Transverse colon (tissue), 4 donors: ENCODE results near the gene KCNE3. TPM values are rescaled to one million over a fixed set of nuclear protein-coding genes. Genes with fewer than 3 reads are reported as not detected.
A peak's percentile ranks its signal among the peaks of the same experiment; 100 is the strongest.

Source experiments
- DNase-seq: peaks from one replicate; pipeline ENCODE4 v3.0.0-alpha.2; 2019
- H3K27ac ChIP-seq, 4 donors: fragments of 200-600 bp; sonication (generic); 2 replicates each; pipeline ENCODE4 v1.5.1; 2016 to 2018; ENCODE audit warnings: inconsistent platforms in 4 of 4
- H3K27me3 ChIP-seq: fragments of 200-600 bp; sonication (generic); 2 replicates; pipeline ENCODE4 v1.5.1; 2017; ENCODE audit warnings: inconsistent platforms
- H3K36me3 ChIP-seq, 4 donors: fragments of 200-600 bp; sonication (generic); 2 replicates each; pipeline ENCODE4 v1.5.1; 2017 to 2019; ENCODE audit warnings: inconsistent platforms in 4 of 4
- H3K4me1 ChIP-seq, 4 donors: fragments of 200-600 bp; sonication (generic); 2 replicates each; pipeline ENCODE4 v1.5.1; 2017 to 2020; ENCODE audit warnings: inconsistent platforms in 4 of 4
- H3K4me3 ChIP-seq, 4 donors: fragments of 200-600 bp; sonication (generic); 1 replicate in 1 of 4; 2 replicates in 3 of 4; pipeline versions ENCODE4 v1.5.1 to v1.6.1; 2017 to 2019; ENCODE audit warnings: inconsistent platforms in 4 of 4
- H3K9me3 ChIP-seq, 2 donors: fragments of 200-600 bp; sonication (generic); 2 replicates each; pipeline ENCODE4 v1.5.1; 2017 to 2019; ENCODE audit warnings: inconsistent platforms in 2 of 2
- CTCF ChIP-seq, 5 experiments: fragments of 200-600 bp in 3 of 5; fragments of 450-650 bp in 2 of 5; sonication (generic) in 3 of 5; IDR thresholded peaks; 1 replicate in 2 of 5; 2 replicates in 3 of 5; pipeline ENCODE4 v1.5.1; 2016 to 2017; ENCODE audit warnings: antibody characterized with exemption in 5 of 5, inconsistent platforms in 3 of 5, mild to moderate bottlenecking in 2 of 5, moderate library complexity in 1 of 5
- EP300 ChIP-seq: sonication (generic); formaldehyde crosslinking; IDR thresholded peaks from one replicate; pipeline ENCODE4 v1.6.1; 2017; ENCODE audit warnings: antibody characterized with exemption, low read depth
- POLR2A ChIP-seq: fragments of 450-650 bp; IDR thresholded peaks from one replicate; pipeline ENCODE4 v1.6.1; 2016; ENCODE audit warnings: antibody characterized with exemption, mild to moderate bottlenecking, moderate library complexity
- POLR2AphosphoS5 ChIP-seq, 3 donors: sonication (generic); formaldehyde crosslinking; IDR thresholded peaks; one replicate each; pipeline ENCODE4 v1.6.1; 2016; ENCODE audit warnings: antibody characterized with exemption in 3 of 3
- WGBS, 2 donors: methylation state at CpG; one replicate each; pipeline ENCODE4 v1.1.5; 2018; ENCODE audit warnings: low coverage in 1 of 2; 5-methylcytosine and 5-hydroxymethylcytosine counted together
- in situ Hi-C, 4 donors: fragments of 200-750 bp; cut with MboI; loops; one replicate each; pipeline versions ENCODE4 v1.15.0 to v1.15.1; 2017; ENCODE audit warnings: low sequenced_read_pairs in 3 of 4, low pct_ligation_motif_present in 1 of 4, low pct_unique_long_range_greater_than_20kb in 1 of 4
- intact Hi-C: fragments of 100-400 bp; cut with DNase I; formaldehyde crosslinking; loops from one replicate; pipeline ENCODE4 v1.15.1; 2023; ENCODE audit warnings: low total_unique reads
- total RNA-seq, 4 donors: library from RNA; depleted of rRNA; stranded (reverse); fragments of >200 nt; gene quantifications; one replicate each; pipeline ENCODE4 v1.1.0, GENCODE V29; 2016

Gene KCNE3
- total RNA-seq, 4 donors from 2014 or later: 0.80 to 14.9 (median 6.8) TPM

DNA sequence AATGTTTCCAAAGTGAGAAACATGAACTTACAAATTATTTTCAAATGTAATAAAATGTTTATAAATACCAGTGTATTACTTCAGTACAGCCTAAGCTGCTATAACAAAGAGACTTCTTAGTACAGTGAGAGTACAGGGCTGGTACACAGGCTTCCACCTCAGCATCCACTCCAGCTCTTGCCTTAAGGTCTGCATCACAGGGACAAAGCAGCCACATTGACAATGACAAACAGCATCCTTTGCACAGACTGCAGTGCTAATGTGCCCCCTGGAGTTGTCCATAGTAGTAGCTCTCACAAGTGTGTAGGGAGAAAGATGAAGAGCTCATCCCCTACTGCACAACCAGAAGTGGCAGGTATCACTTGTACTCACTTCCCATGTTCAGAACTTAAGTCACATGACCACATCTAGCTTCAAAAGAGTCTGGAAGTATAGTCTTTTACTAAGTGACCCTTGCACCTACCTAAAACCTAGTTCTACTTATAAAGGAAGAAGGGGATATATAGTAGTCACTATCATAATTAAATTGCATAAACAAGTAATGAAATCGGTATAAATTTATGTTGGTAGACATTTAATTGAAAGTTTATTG, 36.8 kb upstream of the KCNE3 start:
- TF ChIP-seq POLR2AphosphoS5 (IDR thresholded peaks at IDR 0.05) (no peak), EP300 (no peak), POLR2A (no peak), CTCF (IDR thresholded peaks at IDR 0.05) (no peak)
- Histone ChIP-seq H3K27me3 (no peaks in the 10 kb centered on the region), H3K4me3 (no peak overlapping the region), H3K4me1 (no peaks in the 10 kb centered on the region), H3K27ac (no peak overlapping the region), H3K9me3 (peaks cover 0 to 6% of the 10 kb centered on the region in 2 donors), H3K36me3 (no peaks in the 10 kb centered on the region)
- intact Hi-C loops (no loop called here), in situ Hi-C loops (no loop called here)
- DNase-seq: no peak
- 80 to 90% methylated on average over 1 of the region's 1 CpG for WGBS, 2 donors

DNA sequence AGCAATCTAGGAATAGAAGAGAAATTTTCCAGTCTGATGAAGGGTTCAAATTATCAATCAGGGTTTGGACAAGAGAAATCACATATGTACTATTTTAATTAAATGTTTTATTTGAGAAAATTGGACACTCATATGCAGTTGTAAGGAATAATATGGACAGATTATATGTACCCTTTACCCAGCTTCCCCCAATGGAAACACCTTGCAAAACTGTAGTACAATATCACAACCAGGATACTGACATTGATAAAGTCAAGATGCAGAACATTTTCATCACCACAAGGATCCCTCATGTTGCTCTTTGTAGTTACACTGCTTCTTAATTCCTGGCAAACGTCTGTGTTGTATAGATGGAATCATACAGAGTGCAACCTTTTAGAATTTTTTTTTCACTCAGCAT, 27.6 kb upstream of the KCNE3 start:
- Histone ChIP-seq H3K4me3 (no peak overlapping the region), H3K27me3 (no peaks in the 10 kb centered on the region), H3K27ac (no peak overlapping the region), H3K4me1 (peaks cover 0 to 16% (median 11%) of the 10 kb centered on the region in 4 donors), H3K36me3 (no peaks in the 10 kb centered on the region), H3K9me3 (no peaks in the 10 kb centered on the region)
- in situ Hi-C loops: no loop called here
- no peak for DNase-seq
- no peak for TF ChIP-seq EP300
- no peak for TF ChIP-seq POLR2A
- no peak for TF ChIP-seq POLR2AphosphoS5 (IDR thresholded peaks at IDR 0.05)
- no peak for TF ChIP-seq CTCF (IDR thresholded peaks at IDR 0.05)
- intact Hi-C loops: loop anchor here (10.0 kb wide), 1 partner anchor 80 kb away; no protein-coding TSS in a partner anchor
- 92 to 100% methylated on average over 1 of the region's 1 CpG for WGBS, 2 donors

GRCh38 chr11:74493791-74494630, 26.7 kb upstream of the KCNE3 start:
- in situ Hi-C loops (no loop called here), intact Hi-C loops (loop anchor here (10.0 kb wide), 1 partner anchor 81 kb away; no protein-coding TSS in a partner anchor)
- Histone ChIP-seq H3K27me3 (no peaks in the 10 kb centered on the region), H3K36me3 (no peaks in the 10 kb centered on the region), H3K4me3 (peak overlapping the region; percentile 58 to 98 (median 84)), H3K9me3 (no peaks in the 10 kb centered on the region), H3K4me1 (peaks cover 0 to 16% (median 11%) of the 10 kb centered on the region in 4 donors), H3K27ac (peak overlapping the region; percentile 98 to 100 (median 99))
- no peak for DNase-seq
- TF ChIP-seq POLR2AphosphoS5 (IDR thresholded peaks at IDR 0.05) (no peak), POLR2A (no peak), EP300 (no peak), CTCF (IDR thresholded peaks at IDR 0.05) (no peak)
- WGBS, 2 donors: 8 to 12% methylated on average over 4 to 14 of the region's 14 CpGs
